HUES64 (cell line): ENCODE results near the gene TRAPPC10.

Source experiments
- H3K27ac ChIP-seq: 2 replicates; pipeline ENCODE4 v1.7.0; 2013; ENCODE audit warnings: low read depth, low read length, inconsistent platforms
- H3K27me3 ChIP-seq: 2 replicates; pipeline ENCODE4 v1.6.1; 2013; ENCODE audit warnings: mild to moderate bottlenecking, low read length; ENCODE audit not compliant: insufficient read depth
- H3K36me3 ChIP-seq: 2 replicates; pipeline ENCODE4 v1.6.1; 2013; ENCODE audit warnings: mild to moderate bottlenecking, low read length; ENCODE audit not compliant: insufficient read depth
- H3K4me1 ChIP-seq: 2 replicates; pipeline ENCODE4 v1.6.1; 2013; ENCODE audit warnings: mild to moderate bottlenecking, low read length, moderate library complexity; ENCODE audit not compliant: insufficient read depth
- H3K4me3 ChIP-seq: 2 replicates; pipeline ENCODE4 v1.5.1; 2013; ENCODE audit warnings: mild to moderate bottlenecking, low read length, moderate library complexity
- H3K9ac ChIP-seq: 2 replicates; pipeline ENCODE4 v1.6.1; 2013; ENCODE audit warnings: mild to moderate bottlenecking, low read depth, low read length
- H3K9me3 ChIP-seq: 2 replicates; pipeline ENCODE4 v1.6.1; 2013; ENCODE audit warnings: low read depth, low read length; ENCODE audit not compliant: insufficient read depth
- WGBS: fragments of 150-250, 120-280 bp; methylation state at CpG from one replicate; pipeline ENCODE4 v1.1.7; 2013; ENCODE audit warnings: missing lambda C conversion rate; 5-methylcytosine and 5-hydroxymethylcytosine counted together

Gene TRAPPC10

GRCh38 chr21:43994085-43994484 lies 18.0 kb upstream of the TRAPPC10 start:
- WGBS: 84% methylated on average over 11 of the region's 11 CpGs
- Histone ChIP-seq H3K36me3 (no peaks in the 10 kb centered on the region), H3K27ac (no peak overlapping the region), H3K9ac (no peak overlapping the region), H3K4me1 (no peaks in the 10 kb centered on the region), H3K27me3 (no peaks in the 10 kb centered on the region), H3K4me3 (no peak overlapping the region), H3K9me3 (no peaks in the 10 kb centered on the region)

- 97% methylated on average over 9 of the region's 9 CpGs for WGBS
- H3K36me3 ChIP-seq: no peaks in the 10 kb centered on the region
- H3K4me3 ChIP-seq: no peak overlapping the region
- H3K27me3 ChIP-seq: no peaks in the 10 kb centered on the region
- H3K9ac ChIP-seq: no peak overlapping the region
- no peaks in the 10 kb centered on the region for H3K4me1 ChIP-seq
- H3K27ac ChIP-seq: no peak overlapping the region
- H3K9me3 ChIP-seq: no peaks in the 10 kb centered on the region
Measured at GRCh38 chr21:43994646-43995045, 17.5 kb upstream of the TRAPPC10 start.

- H3K27ac ChIP-seq: no peak overlapping the region
- no peaks in the 10 kb centered on the region for H3K27me3 ChIP-seq
- H3K4me1 ChIP-seq: no peaks in the 10 kb centered on the region
- no peaks in the 10 kb centered on the region for H3K9me3 ChIP-seq
- 92% methylated on average over 18 of the region's 18 CpGs for WGBS
- no peak overlapping the region for H3K9ac ChIP-seq
- no peak overlapping the region for H3K4me3 ChIP-seq
- H3K36me3 ChIP-seq: no peaks in the 10 kb centered on the region
Measured at GRCh38 chr21:43995521-43996105, 16.5 kb upstream of the TRAPPC10 start.

- H3K4me1 ChIP-seq: no peaks in the 10 kb centered on the region
- WGBS: 89% methylated on average over 5 of the region's 5 CpGs
Measured at GRCh38 chr21:43997766-43998742, 14.1 kb upstream of the TRAPPC10 start.

GRCh38 chr21:44000360-44000759 lies 11.7 kb upstream of the TRAPPC10 start:
- no peaks in the 10 kb centered on the region for H3K9me3 ChIP-seq
- no peak overlapping the region for H3K4me3 ChIP-seq
- H3K36me3 ChIP-seq: no peaks in the 10 kb centered on the region
- H3K4me1 ChIP-seq: no peaks in the 10 kb centered on the region
- H3K27ac ChIP-seq: no peak overlapping the region
- H3K9ac ChIP-seq: no peak overlapping the region
- 78% methylated on average over 6 of the region's 7 CpGs for WGBS
- no peaks in the 10 kb centered on the region for H3K27me3 ChIP-seq

More at GRCh38 chr21:43997766-43998742, 14.1 kb upstream of the TRAPPC10 start:
- H3K36me3 ChIP-seq: no peaks in the 10 kb centered on the region
- no peaks in the 10 kb centered on the region for H3K9me3 ChIP-seq
- H3K9ac ChIP-seq: no peak overlapping the region
- no peak overlapping the region for H3K4me3 ChIP-seq
- H3K27ac ChIP-seq: no peak overlapping the region
- no peaks in the 10 kb centered on the region for H3K27me3 ChIP-seq

GRCh38 chr21:44002511-44002910 lies 9.6 kb upstream of the TRAPPC10 start:
- no peak overlapping the region for H3K27ac ChIP-seq
- H3K9me3 ChIP-seq: no peaks in the 10 kb centered on the region
- H3K9ac ChIP-seq: no peak overlapping the region
- H3K27me3 ChIP-seq: no peaks in the 10 kb centered on the region
- H3K36me3 ChIP-seq: no peaks in the 10 kb centered on the region
- no peaks in the 10 kb centered on the region for H3K4me1 ChIP-seq
- 95% methylated on average over 10 of the region's 10 CpGs for WGBS
- no peak overlapping the region for H3K4me3 ChIP-seq

- no peaks in the 10 kb centered on the region for H3K9me3 ChIP-seq
- H3K4me3 ChIP-seq: no peak overlapping the region
- 96% methylated on average over 5 of the region's 5 CpGs for WGBS
- no peaks in the 10 kb centered on the region for H3K27me3 ChIP-seq
- no peaks in the 10 kb centered on the region for H3K4me1 ChIP-seq
- H3K9ac ChIP-seq: no peak overlapping the region
- no peaks in the 10 kb centered on the region for H3K36me3 ChIP-seq
- H3K27ac ChIP-seq: no peak overlapping the region
Measured at GRCh38 chr21:44003307-44003966, 8.7 kb upstream of the TRAPPC10 start.

GRCh38 chr21:44005071-44005470 lies 7.0 kb upstream of the TRAPPC10 start:
- H3K27me3 ChIP-seq: no peaks in the 10 kb centered on the region
- H3K9me3 ChIP-seq: no peaks in the 10 kb centered on the region
- no peak overlapping the region for H3K27ac ChIP-seq
- H3K36me3 ChIP-seq: no peaks in the 10 kb centered on the region
- 96% methylated on average over 13 of the region's 13 CpGs for WGBS
- H3K4me1 ChIP-seq: no peaks in the 10 kb centered on the region
- no peak overlapping the region for H3K9ac ChIP-seq
- H3K4me3 ChIP-seq: no peak overlapping the region

GRCh38 chr21:44005593-44005992 lies 6.5 kb upstream of the TRAPPC10 start:
- 0 out of 2 replicates have a peak, but pooled peaks cover under 1% of the 10 kb centered on the region for H3K4me1 ChIP-seq
- H3K9me3 ChIP-seq: no peaks in the 10 kb centered on the region
- no peak overlapping the region for H3K9ac ChIP-seq
- no peak overlapping the region for H3K27ac ChIP-seq
- WGBS: 93% methylated on average over 9 of the region's 9 CpGs
- no peaks in the 10 kb centered on the region for H3K36me3 ChIP-seq
- no peaks in the 10 kb centered on the region for H3K27me3 ChIP-seq
- no peak overlapping the region for H3K4me3 ChIP-seq

GRCh38 chr21:44006017-44006619 lies 6.0 kb upstream of the TRAPPC10 start:
- Histone ChIP-seq H3K27ac (no peak overlapping the region), H3K4me1 (peaks cover 6% of the 10 kb centered on the region; the same call in 1 of the 2 replicates)

GRCh38 chr21:44006656-44007055 lies 5.5 kb upstream of the TRAPPC10 start:
- H3K27me3 ChIP-seq: no peaks in the 10 kb centered on the region
- 93% methylated on average over 8 of the region's 8 CpGs for WGBS
- H3K9me3 ChIP-seq: no peaks in the 10 kb centered on the region
- no peak overlapping the region for H3K27ac ChIP-seq
- peaks cover 7% of the 10 kb centered on the region; the same call in 1 of the 2 replicates for H3K4me1 ChIP-seq
- H3K9ac ChIP-seq: no peak overlapping the region
- no peak overlapping the region for H3K4me3 ChIP-seq
- no peaks in the 10 kb centered on the region for H3K36me3 ChIP-seq

More at GRCh38 chr21:44006017-44006619, 6.0 kb upstream of the TRAPPC10 start:
- 79% methylated on average over 9 of the region's 9 CpGs for WGBS
- no peaks in the 10 kb centered on the region for H3K9me3 ChIP-seq
- H3K4me3 ChIP-seq: no peak overlapping the region
- no peaks in the 10 kb centered on the region for H3K36me3 ChIP-seq
- no peaks in the 10 kb centered on the region for H3K27me3 ChIP-seq
- no peak overlapping the region for H3K9ac ChIP-seq
